Measurements from ENCODE around the gene MRPL58.

DNA sequence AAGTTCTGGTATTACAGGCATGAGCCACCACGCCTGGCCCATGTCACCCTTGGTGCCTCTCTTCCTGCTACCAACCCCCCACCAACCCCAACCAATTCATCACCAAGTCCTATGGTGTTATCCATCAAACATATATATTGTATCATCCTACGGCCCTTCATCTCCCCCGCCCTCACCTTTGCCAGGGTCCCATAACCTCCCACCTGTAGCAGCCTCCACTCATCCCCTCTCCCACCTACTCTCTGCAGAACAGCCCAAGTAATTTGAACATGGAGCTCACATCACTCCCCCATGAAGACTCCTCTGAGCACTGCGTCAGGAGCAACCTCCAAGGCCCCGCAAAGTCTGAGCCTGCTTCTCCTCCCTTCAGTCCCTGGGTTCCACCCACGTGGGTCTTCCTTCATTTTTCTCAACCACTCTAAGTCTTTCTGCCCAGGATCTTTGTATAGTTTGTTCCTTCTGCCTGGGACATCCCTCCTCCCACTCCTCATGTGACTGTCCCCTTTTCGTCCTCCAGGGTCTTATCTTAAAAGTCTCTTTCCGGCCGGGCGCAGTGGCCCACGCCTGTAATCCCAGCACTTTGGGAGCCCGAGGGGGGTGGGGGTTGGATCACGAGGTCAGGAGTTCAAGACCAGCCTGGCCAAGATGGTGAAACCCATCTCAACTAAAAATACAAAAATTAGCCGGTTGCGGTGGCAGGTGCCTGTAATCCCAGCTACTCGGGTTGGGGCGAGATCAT lies 32.9 kb upstream of the MRPL58 start:
- TF ChIP-seq, protein P1, sequence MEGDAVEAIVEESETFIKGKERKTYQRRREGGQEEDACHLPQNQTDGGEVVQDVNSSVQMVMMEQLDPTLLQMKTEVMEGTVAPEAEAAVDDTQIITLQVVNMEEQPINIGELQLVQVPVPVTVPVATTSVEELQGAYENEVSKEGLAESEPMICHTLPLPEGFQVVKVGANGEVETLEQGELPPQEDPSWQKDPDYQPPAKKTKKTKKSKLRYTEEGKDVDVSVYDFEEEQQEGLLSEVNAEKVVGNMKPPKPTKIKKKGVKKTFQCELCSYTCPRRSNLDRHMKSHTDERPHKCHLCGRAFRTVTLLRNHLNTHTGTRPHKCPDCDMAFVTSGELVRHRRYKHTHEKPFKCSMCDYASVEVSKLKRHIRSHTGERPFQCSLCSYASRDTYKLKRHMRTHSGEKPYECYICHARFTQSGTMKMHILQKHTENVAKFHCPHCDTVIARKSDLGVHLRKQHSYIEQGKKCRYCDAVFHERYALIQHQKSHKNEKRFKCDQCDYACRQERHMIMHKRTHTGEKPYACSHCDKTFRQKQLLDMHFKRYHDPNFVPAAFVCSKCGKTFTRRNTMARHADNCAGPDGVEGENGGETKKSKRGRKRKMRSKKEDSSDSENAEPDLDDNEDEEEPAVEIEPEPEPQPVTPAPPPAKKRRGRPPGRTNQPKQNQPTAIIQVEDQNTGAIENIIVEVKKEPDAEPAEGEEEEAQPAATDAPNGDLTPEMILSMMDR (IDR thresholded peaks at IDR 0.05; ENCODE audit: poor library complexity), result no peak
- TF ChIP-seq EZH2 (IDR thresholded peaks at IDR 0.05; ENCODE audit: borderline replicate concordance), result no peak
- TF ChIP-seq EZH2phosphoT487 (IDR thresholded peaks at IDR 0.05; ENCODE audit: low read depth, severe bottlenecking, unreplicated experiment), result no peak
